ENCODE results near the gene NEBL.

DNA sequence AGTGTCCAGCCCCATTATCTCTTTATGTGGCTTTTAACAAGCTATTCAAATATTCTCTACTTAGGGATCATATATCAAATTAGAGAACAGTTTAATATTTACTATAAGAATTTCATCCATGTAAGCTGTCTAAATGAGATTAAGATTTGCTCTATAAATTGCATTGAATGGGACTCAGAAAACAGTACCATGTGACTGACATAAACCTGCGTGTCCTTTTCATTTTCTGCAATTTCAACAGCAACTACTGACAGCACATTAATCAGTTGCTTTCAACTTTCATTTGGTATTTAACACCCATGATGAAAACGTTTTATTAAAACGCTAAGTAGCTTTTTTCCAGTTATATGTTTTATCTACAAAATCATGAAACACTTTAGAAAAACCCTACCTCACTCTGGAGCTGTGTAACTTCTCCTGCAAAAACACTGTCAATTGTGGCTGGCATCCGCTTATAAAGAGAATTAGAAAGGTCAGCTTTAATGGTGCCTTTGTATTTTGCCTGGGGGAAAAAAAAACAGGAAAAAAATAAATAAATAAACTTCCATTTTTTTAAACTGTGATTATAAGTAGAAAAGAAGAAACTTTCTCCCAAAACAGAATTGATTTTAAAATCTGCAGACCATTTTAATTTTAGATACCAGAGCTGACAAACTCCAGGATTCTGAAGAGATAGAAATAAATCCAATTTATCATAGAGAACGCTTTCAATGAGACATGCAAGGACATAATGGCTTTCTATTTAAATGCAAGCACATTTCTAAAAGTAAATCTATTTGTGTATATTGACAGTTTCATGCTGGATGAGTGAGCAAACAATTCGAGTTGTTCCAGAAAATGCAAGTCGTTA lies 9.2 kb downstream of the NEBL start:
- TF ChIP-seq, protein P1, sequence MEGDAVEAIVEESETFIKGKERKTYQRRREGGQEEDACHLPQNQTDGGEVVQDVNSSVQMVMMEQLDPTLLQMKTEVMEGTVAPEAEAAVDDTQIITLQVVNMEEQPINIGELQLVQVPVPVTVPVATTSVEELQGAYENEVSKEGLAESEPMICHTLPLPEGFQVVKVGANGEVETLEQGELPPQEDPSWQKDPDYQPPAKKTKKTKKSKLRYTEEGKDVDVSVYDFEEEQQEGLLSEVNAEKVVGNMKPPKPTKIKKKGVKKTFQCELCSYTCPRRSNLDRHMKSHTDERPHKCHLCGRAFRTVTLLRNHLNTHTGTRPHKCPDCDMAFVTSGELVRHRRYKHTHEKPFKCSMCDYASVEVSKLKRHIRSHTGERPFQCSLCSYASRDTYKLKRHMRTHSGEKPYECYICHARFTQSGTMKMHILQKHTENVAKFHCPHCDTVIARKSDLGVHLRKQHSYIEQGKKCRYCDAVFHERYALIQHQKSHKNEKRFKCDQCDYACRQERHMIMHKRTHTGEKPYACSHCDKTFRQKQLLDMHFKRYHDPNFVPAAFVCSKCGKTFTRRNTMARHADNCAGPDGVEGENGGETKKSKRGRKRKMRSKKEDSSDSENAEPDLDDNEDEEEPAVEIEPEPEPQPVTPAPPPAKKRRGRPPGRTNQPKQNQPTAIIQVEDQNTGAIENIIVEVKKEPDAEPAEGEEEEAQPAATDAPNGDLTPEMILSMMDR (IDR thresholded peaks at IDR 0.05; ENCODE audit: low read length) = no peak
- no peak for TF ChIP-seq EZH2 (IDR thresholded peaks at IDR 0.05; ENCODE audit: borderline replicate concordance, low read length)
